OCI-LY7 (cell line): ENCODE measurements around the gene ITGB4.

Source experiments
- CTCF ChIP-seq: fragments of 200-600 bp; sonication (generic); conservative IDR thresholded peaks from 2 replicates; pipeline ENCODE4 v1.5.1; 2014; ENCODE audit warnings: mild to moderate bottlenecking, antibody characterized with exemption, low read length, moderate library complexity, mixed read lengths
- EZH2phosphoT487 ChIP-seq: fragments of 200-600 bp; sonication (generic); IDR thresholded peaks from 2 replicates; pipeline ENCODE4 v1.6.1; 2018; ENCODE audit warnings: low read depth, borderline replicate concordance, mild to moderate bottlenecking, mixed run types, antibody characterized with exemption, low read length, moderate library complexity, mixed read lengths

GRCh38 chr17:75688209-75688825 lies 32.9 kb upstream of the ITGB4 start:
- TF ChIP-seq CTCF: no peak
- no peak for TF ChIP-seq EZH2phosphoT487
